VCaP (cell line): ENCODE data around the gene KCNAB1.

Source experiments
- H3K27ac ChIP-seq: fragments of 450-650 bp; 2 replicates; pipeline ENCODE4 v1.5.1; 2017
- CTCF ChIP-seq: fragments of 450-650 bp; conservative IDR thresholded peaks from 2 replicates; pipeline ENCODE4 v1.5.1; 2017; ENCODE audit warnings: mild to moderate bottlenecking, moderate library complexity

The KCNAB1 gene

GRCh38 chr3:156522673-156523072 is 402.3 kb downstream of the KCNAB1 start:
- TF ChIP-seq CTCF = no peak
- no peak overlapping the region for H3K27ac ChIP-seq

- H3K27ac ChIP-seq = no peak overlapping the region
- TF ChIP-seq CTCF = no peak
Observed at GRCh38 chr3:156525808-156526207, 405.4 kb downstream of the KCNAB1 start.

- no peak for TF ChIP-seq CTCF
- no peak overlapping the region for H3K27ac ChIP-seq
Observed at GRCh38 chr3:156527060-156527459, 406.7 kb downstream of the KCNAB1 start.

GRCh38 chr3:156530980-156531379 is 410.6 kb downstream of the KCNAB1 start:
- no peak overlapping the region for H3K27ac ChIP-seq
- no peak for TF ChIP-seq CTCF

GRCh38 chr3:156532730-156533129 is 412.4 kb downstream of the KCNAB1 start:
- no peak overlapping the region for H3K27ac ChIP-seq
- TF ChIP-seq CTCF = no peak

GRCh38 chr3:156533205-156533604 is 412.8 kb downstream of the KCNAB1 start:
- TF ChIP-seq CTCF = no peak

GRCh38 chr3:156535162-156535627 is 414.8 kb downstream of the KCNAB1 start:
- no peak overlapping the region; the same call in 1 of the 2 replicates for H3K27ac ChIP-seq
- 0 out of 2 replicates have a peak, but pooled peaks have one; percentile 9 for TF ChIP-seq CTCF

More at GRCh38 chr3:156533205-156533604, 412.8 kb downstream of the KCNAB1 start:
- H3K27ac ChIP-seq = no peak overlapping the region
